K562 (cell line): ENCODE measurements around the gene MTMR3. TPM values are rescaled to one million over a fixed set of nuclear protein-coding genes. Genes with fewer than 3 reads are reported as not detected.

ENCODE experiments used
- CBX8 ChIP-seq: fragments of 200-600 bp; sonication (generic); IDR thresholded peaks from 2 replicates; pipeline ENCODE4 v1.6.1; 2012; ENCODE audit warnings: borderline replicate concordance, mixed run types, low read depth, mild to moderate bottlenecking, moderate library complexity, mixed read lengths, low read length, control low read depth, inconsistent platforms; ENCODE audit not compliant: poor library complexity, severe bottlenecking; ENCODE audit errors: extremely low read depth
- CREBBP ChIP-seq: IDR thresholded peaks from one replicate; pipeline ENCODE4 v1.6.1; 2012; ENCODE audit warnings: low read depth, mild to moderate bottlenecking, control low read depth, inconsistent platforms, low read length
- EHMT2 ChIP-seq: fragments of 450-650 bp; IDR thresholded peaks from 2 replicates; pipeline ENCODE4 v1.6.1; 2018; ENCODE audit warnings: antibody characterized with exemption
- FOXM1 ChIP-seq, 2 experiments: fragments of 450-650 bp in 1 of 2; sonication (generic) in 1 of 2; formaldehyde crosslinking in 1 of 2; IDR thresholded peaks; 2 replicates each; pipeline versions ENCODE4 v1.6.1 to v1.9.0; 2017 to 2022; ENCODE audit warnings: low read depth in 2 of 2, mild to moderate bottlenecking in 2 of 2, missing genetic modification reagents in 1 of 2, moderate library complexity in 1 of 2
- GABPA ChIP-seq: fragments of 200-800 bp; sonication (Bioruptor generic); conservative IDR thresholded peaks from 2 replicates; pipeline ENCODE4 v1.6.1; 2016; ENCODE audit warnings: low read depth, missing genetic modification characterization, missing compliant biosample characterization
- GABPB1 ChIP-seq: sonication (generic); formaldehyde crosslinking; IDR thresholded peaks from 2 replicates; pipeline ENCODE4 v1.8.0; 2022; ENCODE audit warnings: mild to moderate bottlenecking, missing genetic modification reagents
- KLF1 ChIP-seq: fragments of 450-650 bp; IDR thresholded peaks from 2 replicates; pipeline ENCODE4 v1.6.1; 2016; ENCODE audit warnings: missing genetic modification characterization, missing compliant biosample characterization
- MEIS2 ChIP-seq: fragments of 450-650 bp; IDR thresholded peaks from 2 replicates; pipeline ENCODE4 v1.6.1; 2014; ENCODE audit warnings: mild to moderate bottlenecking; ENCODE audit not compliant: partially characterized antibody
- SOX6 ChIP-seq: fragments of 450-650 bp; IDR thresholded peaks from 2 replicates; pipeline ENCODE4 v1.6.1; 2014; ENCODE audit warnings: mild to moderate bottlenecking
- SP2 ChIP-seq: IDR thresholded peaks from 2 replicates; pipeline ENCODE4 v1.6.1; 2011; ENCODE audit warnings: mild to moderate bottlenecking, low read depth, low read length, moderate library complexity; ENCODE audit not compliant: poor library complexity, severe bottlenecking; ENCODE audit errors: extremely low read depth
- TGIF2 ChIP-seq: sonication (generic); formaldehyde crosslinking; IDR thresholded peaks from 2 replicates; pipeline ENCODE4 v1.8.1; 2022; ENCODE audit warnings: mild to moderate bottlenecking, missing genetic modification reagents, moderate library complexity
- XRCC3 ChIP-seq: fragments of 450-650 bp; IDR thresholded peaks from 2 replicates; pipeline ENCODE4 v1.6.1; 2017; ENCODE audit warnings: mild to moderate bottlenecking, moderate library complexity
- ZNF324 ChIP-seq: fragments of 250-450 bp; sonication (Bioruptor Pico); IDR thresholded peaks from 2 replicates; pipeline ENCODE4 v1.4.0; 2020; ENCODE audit warnings: mild to moderate bottlenecking
- ZNF408 ChIP-seq: fragments of 250-450 bp; sonication (Bioruptor Pico); IDR thresholded peaks from 2 replicates; pipeline ENCODE4 v1.4.0; 2020; ENCODE audit warnings: low read depth, mild to moderate bottlenecking, moderate library complexity
- ZNF717 ChIP-seq: fragments of 250-450 bp; sonication (Bioruptor Pico); IDR thresholded peaks from 2 replicates; pipeline ENCODE4 v1.5.0; 2021
- ZNF76 ChIP-seq: fragments of 250-450 bp; sonication (Bioruptor Pico); IDR thresholded peaks from 2 replicates; pipeline ENCODE4 v1.4.0; 2020; ENCODE audit warnings: mild to moderate bottlenecking, moderate library complexity, borderline replicate concordance
- ZNF766 ChIP-seq: fragments of 200-800 bp; sonication (Bioruptor generic); conservative IDR thresholded peaks from 2 replicates; pipeline ENCODE4 v1.6.1; 2016; ENCODE audit warnings: missing genetic modification characterization, missing compliant biosample characterization
- polyA plus RNA-seq, 8 experiments: library from polyadenylated mRNA; depleted of rRNA in 4 of 8; stranded (reverse) in 5 of 8; unstranded in 3 of 8; fragments of >200 nt; fragmentation: Nextera tagmentation in 2 of 8; fragmentation: Illumina TruSeq in 1 of 8; extraction: Ambion mirVana in 2 of 8; extraction: Trizol in 1 of 8; gene quantifications; 2 replicates each; pipeline versions ENCODE4 v1.2.1 to v1.2.3, GENCODE V29; 2011 to 2014; ENCODE audit warnings: inconsistent platforms in 1 of 8, missing spikeins in 1 of 8
- total RNA-seq, 7 experiments: library from RNA; depleted of rRNA in 6 of 7; stranded (reverse); fragments of >200 nt in 6 of 7; fragmentation: Illumina TruSeq in 2 of 7; extraction: Trizol in 2 of 7; gene quantifications; 2 replicates each; pipeline versions ENCODE4 v1.2.1 to v1.2.3, GENCODE V29; 2011 to 2021; ENCODE audit warnings: low replicate concordance in 1 of 7
- TF ChIP-seq, protein P1 (sequence below), 3 experiments: IDR thresholded peaks in 2 of 3; conservative IDR thresholded peaks in 1 of 3; 2 replicates each; pipeline ENCODE4 v1.5.1; 2011 to 2012; ENCODE audit warnings: low read length in 3 of 3, mild to moderate bottlenecking in 3 of 3, control low read depth in 2 of 3, improper control_type of control experiment in 1 of 3, inconsistent platforms in 1 of 3, low read depth in 1 of 3, mixed read lengths in 1 of 3, moderate library complexity in 1 of 3; ENCODE audit not compliant: insufficient read depth in 2 of 3

Gene MTMR3
- total and polyA plus RNA-seq, 9 of the 15 experiments (the other 6 are each of a cell fraction or from before 2014, with no cell fraction given), result 1.6 to 13.7 (median 7.9) TPM

- TF ChIP-seq, protein P1, sequence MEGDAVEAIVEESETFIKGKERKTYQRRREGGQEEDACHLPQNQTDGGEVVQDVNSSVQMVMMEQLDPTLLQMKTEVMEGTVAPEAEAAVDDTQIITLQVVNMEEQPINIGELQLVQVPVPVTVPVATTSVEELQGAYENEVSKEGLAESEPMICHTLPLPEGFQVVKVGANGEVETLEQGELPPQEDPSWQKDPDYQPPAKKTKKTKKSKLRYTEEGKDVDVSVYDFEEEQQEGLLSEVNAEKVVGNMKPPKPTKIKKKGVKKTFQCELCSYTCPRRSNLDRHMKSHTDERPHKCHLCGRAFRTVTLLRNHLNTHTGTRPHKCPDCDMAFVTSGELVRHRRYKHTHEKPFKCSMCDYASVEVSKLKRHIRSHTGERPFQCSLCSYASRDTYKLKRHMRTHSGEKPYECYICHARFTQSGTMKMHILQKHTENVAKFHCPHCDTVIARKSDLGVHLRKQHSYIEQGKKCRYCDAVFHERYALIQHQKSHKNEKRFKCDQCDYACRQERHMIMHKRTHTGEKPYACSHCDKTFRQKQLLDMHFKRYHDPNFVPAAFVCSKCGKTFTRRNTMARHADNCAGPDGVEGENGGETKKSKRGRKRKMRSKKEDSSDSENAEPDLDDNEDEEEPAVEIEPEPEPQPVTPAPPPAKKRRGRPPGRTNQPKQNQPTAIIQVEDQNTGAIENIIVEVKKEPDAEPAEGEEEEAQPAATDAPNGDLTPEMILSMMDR (IDR thresholded peaks at IDR 0.05 in 2 of 3, conservative IDR thresholded peaks at IDR 0.05 in 1 of 3; ENCODE audit: insufficient read depth in 2 of 3, low read depth in 1 of 3, low read length in 3 of 3), result peak in 1 of 3 experiments; percentile 11; a peak in 1 of 6 replicates
- no peak for TF ChIP-seq CBX8
- TF ChIP-seq ZNF717 (CRISPR knock-in tag), result no peak
- TF ChIP-seq KLF1, result no peak
- TF ChIP-seq TGIF2 (CRISPR knock-in tag), result no peak
- peak; percentile 70 for TF ChIP-seq GABPB1 (CRISPR knock-in tag)
- TF ChIP-seq ZNF76 (CRISPR knock-in tag), result no peak
- TF ChIP-seq CREBBP, result no peak
- TF ChIP-seq XRCC3, result no peak
- TF ChIP-seq MEIS2, result no peak
- TF ChIP-seq ZNF766 (CRISPR knock-in tag), result no peak
- TF ChIP-seq SOX6, result no peak
- peak; percentile 58 for TF ChIP-seq GABPA (tag)
- TF ChIP-seq EHMT2, result peak; percentile 46; the same call in 1 of the 2 replicates
- no peak for TF ChIP-seq SP2
- no peak for TF ChIP-seq ZNF408 (CRISPR knock-in tag)
- TF ChIP-seq FOXM1 (IDR thresholded peaks at IDR 0.05; ENCODE audit: low read depth), result no peak
- no peak for TF ChIP-seq FOXM1 (CRISPR knock-in tag; IDR thresholded peaks at IDR 0.05; ENCODE audit: low read depth)
- no peak for TF ChIP-seq ZNF324 (CRISPR knock-in tag)
Measured at GRCh38 chr22:30047364-30047738, 164.4 kb downstream of the MTMR3 start (continued).
